Osteocyte (in vitro differentiated cells): ENCODE measurements around the gene RAB18. TPM values are rescaled to one million over a fixed set of nuclear protein-coding genes. Genes with fewer than 3 reads are reported as not detected.

Source experiments
- DNase-seq: peaks from one replicate; pipeline ENCODE4 v3.0.0; 2021; ENCODE audit warnings: mixed read lengths; ENCODE audit not compliant: unreplicated experiment; ENCODE audit errors: extremely low spot score
- H3K27ac Mint-ChIP-seq: one replicate; pipeline ENCODE4 v1.8.0; 2021; ENCODE audit warnings: mild to moderate bottlenecking, mixed read lengths; ENCODE audit not compliant: unreplicated experiment
- H3K27me3 Mint-ChIP-seq: one replicate; pipeline ENCODE4 v1.8.0; 2021; ENCODE audit warnings: mixed read lengths; ENCODE audit not compliant: unreplicated experiment
- H3K36me3 Mint-ChIP-seq: one replicate; pipeline ENCODE4 v1.8.0; 2021; ENCODE audit warnings: mixed read lengths; ENCODE audit not compliant: unreplicated experiment
- H3K4me1 Mint-ChIP-seq: one replicate; pipeline ENCODE4 v1.8.0; 2021; ENCODE audit warnings: mixed read lengths; ENCODE audit not compliant: unreplicated experiment
- H3K4me3 Mint-ChIP-seq: one replicate; pipeline ENCODE4 v1.8.0; 2021; ENCODE audit warnings: mild to moderate bottlenecking, moderate library complexity, mixed read lengths; ENCODE audit not compliant: unreplicated experiment
- H3K9me3 Mint-ChIP-seq: one replicate; pipeline ENCODE4 v1.8.0; 2021; ENCODE audit warnings: mixed read lengths; ENCODE audit not compliant: unreplicated experiment
- CTCF ChIP-seq: fragments of 200-600 bp; sonication (generic); IDR thresholded peaks from 2 replicates; pipeline ENCODE4 v1.5.0; 2021; ENCODE audit warnings: antibody characterized with exemption, mild to moderate bottlenecking, moderate library complexity
- long read RNA-seq: library from polyadenylated mRNA; unstranded; transcript quantifications from one replicate; pipeline ENCODE4 v2.0.0, GENCODE V29; 2021
- total RNA-seq: library from RNA; stranded (reverse); gene quantifications from 2 replicates; pipeline ENCODE4 v1.2.1, GENCODE V29; 2021

Gene RAB18
- total RNA-seq = 139 and 142 TPM in 2 replicates
- long read RNA-seq, full-length matches to known transcripts = 765 of 796 reads
- long read RNA-seq, partial matches to known transcripts = 11 of 796 reads
- long read RNA-seq, other reads (novel, unspliced or antisense) = 20 of 796 reads

DNA sequence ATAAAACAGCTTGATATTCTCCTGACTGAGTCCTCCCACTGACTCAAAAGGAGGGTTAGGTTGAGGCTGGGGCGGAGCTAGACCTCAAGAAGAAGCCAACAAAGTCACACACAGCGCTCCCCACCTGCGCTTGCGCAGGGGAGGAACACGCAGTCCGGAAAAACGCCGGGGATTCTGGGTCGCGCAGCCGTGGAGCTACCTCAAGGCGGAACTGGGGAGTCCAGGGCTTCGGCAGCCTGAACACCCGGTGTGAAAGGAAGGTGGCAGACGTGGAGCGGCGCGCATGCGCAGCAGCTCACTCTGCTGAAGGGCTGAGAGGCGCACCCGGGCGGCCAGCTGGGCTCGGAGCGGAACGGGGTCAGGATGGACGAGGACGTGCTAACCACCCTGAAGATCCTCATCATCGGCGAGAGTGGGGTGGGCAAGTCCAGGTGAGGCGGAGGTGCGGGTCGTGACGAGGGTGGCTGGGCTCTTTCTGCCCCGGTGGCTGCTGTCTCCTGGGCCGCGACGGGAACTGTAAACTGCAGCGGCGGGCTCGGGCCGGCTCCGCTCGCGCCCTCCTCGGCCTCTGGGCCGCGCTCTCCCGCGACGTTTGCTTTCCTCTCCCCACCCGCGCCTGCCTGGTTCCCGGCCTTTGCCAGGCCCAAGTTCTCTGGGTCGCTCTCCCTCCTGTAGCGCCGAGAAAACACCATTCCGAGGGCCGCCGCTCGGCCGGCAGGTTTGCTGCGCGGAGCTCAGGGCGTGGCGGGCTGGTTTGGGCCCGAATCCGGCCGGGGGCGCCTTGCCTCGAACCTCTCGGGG, at the start of gene RAB18:
Gene RAB18 (plus strand): TSS at position 298 of the 801 bp plus-strand sequence. CDS start 66 bp downstream, at position 364.
- peaks cover 35% of the 10 kb centered on the region for H3K4me1 Mint-ChIP-seq
- H3K36me3 Mint-ChIP-seq = peaks cover 6% of the 10 kb centered on the region
- peaks cover 29% of the 10 kb centered on the region for H3K27me3 Mint-ChIP-seq
- H3K9me3 Mint-ChIP-seq = no peaks in the 10 kb centered on the region
- H3K4me3 Mint-ChIP-seq = peak within 1 kb of the TSS; percentile 98
- no peak for TF ChIP-seq CTCF
- peak within 1 kb of the TSS; percentile 98 for H3K27ac Mint-ChIP-seq
- peak; percentile 99 for DNase-seq

- Mint-ChIP-seq H3K4me1 (no peaks in the 10 kb centered on the region), H3K4me3 (no peak overlapping the region), H3K9me3 (no peaks in the 10 kb centered on the region), H3K36me3 (no peaks in the 10 kb centered on the region), H3K27ac (no peak overlapping the region), H3K27me3 (peaks cover 72% of the 10 kb centered on the region)
- DNase-seq = no peak
- TF ChIP-seq CTCF = no peak
Observed at GRCh38 chr10:27454837-27455236, 49.3 kb upstream of the RAB18 start.

- Mint-ChIP-seq H3K36me3 (no peaks in the 10 kb centered on the region), H3K27me3 (peaks cover 68% of the 10 kb centered on the region), H3K4me1 (no peaks in the 10 kb centered on the region), H3K27ac (no peak overlapping the region), H3K4me3 (no peak overlapping the region), H3K9me3 (no peaks in the 10 kb centered on the region)
- DNase-seq = no peak
- TF ChIP-seq CTCF = no peak
Observed at GRCh38 chr10:27457261-27457945, 46.7 kb upstream of the RAB18 start.

- no peaks in the 10 kb centered on the region for H3K36me3 Mint-ChIP-seq
- no peaks in the 10 kb centered on the region for H3K9me3 Mint-ChIP-seq
- H3K27ac Mint-ChIP-seq = no peak overlapping the region
- TF ChIP-seq CTCF = no peak
- peaks cover 66% of the 10 kb centered on the region for H3K27me3 Mint-ChIP-seq
- no peak for DNase-seq
- no peak overlapping the region for H3K4me3 Mint-ChIP-seq
- H3K4me1 Mint-ChIP-seq = no peaks in the 10 kb centered on the region
Observed at GRCh38 chr10:27457966-27458365, 46.1 kb upstream of the RAB18 start.

DNA sequence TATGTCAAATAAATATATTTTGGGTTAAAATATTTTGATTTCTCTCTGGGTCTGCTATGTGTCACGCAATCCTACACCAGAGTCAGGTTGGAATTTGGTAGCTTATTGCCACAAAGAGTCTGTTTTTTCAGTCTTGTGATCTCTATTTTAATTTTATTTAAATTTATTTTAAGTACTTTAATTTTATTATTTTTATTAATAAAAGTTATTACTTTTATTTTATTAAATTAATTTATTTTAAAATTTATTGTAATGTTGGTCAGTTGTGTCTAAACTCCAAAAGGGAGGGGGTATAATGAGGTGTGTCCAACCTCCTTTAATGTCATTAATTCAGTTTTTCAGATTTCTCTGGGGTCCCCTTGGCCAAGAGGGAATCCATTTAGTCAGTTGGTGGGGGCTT, 42.8 kb upstream of the RAB18 start:
- no peak for TF ChIP-seq CTCF
- no peaks in the 10 kb centered on the region for H3K9me3 Mint-ChIP-seq

More for the DNA sequence above, 42.8 kb upstream of the RAB18 start:
- Mint-ChIP-seq H3K27ac (no peak overlapping the region), H3K36me3 (no peaks in the 10 kb centered on the region), H3K4me3 (no peak overlapping the region), H3K27me3 (peaks cover 71% of the 10 kb centered on the region), H3K4me1 (no peaks in the 10 kb centered on the region)
- no peak for DNase-seq
